Loucy (cell line): ENCODE data around the gene BTNL3.

Source experiments
- H2AFZ ChIP-seq: fragments of 200-600 bp; sonication (generic); 2 replicates; pipeline ENCODE4 v1.6.0; 2016; ENCODE audit warnings: antibody characterized with exemption, mild to moderate bottlenecking, low read length, moderate library complexity
- H3F3A ChIP-seq: fragments of 200-600 bp; 2 replicates; pipeline ENCODE4 v1.6.0; 2016; ENCODE audit warnings: antibody characterized with exemption, low read depth, mild to moderate bottlenecking
- H3K27me3 ChIP-seq: fragments of 200-600 bp; sonication (generic); 2 replicates; pipeline ENCODE4 v1.6.1; 2014; ENCODE audit warnings: low read length, mild to moderate bottlenecking; ENCODE audit not compliant: insufficient read depth, poor library complexity, severe bottlenecking
- H3K36me3 ChIP-seq: fragments of 200-600 bp; sonication (generic); 2 replicates; pipeline ENCODE4 v1.6.1; 2016; ENCODE audit warnings: low read length; ENCODE audit not compliant: insufficient read depth
- H3K4me1 ChIP-seq: fragments of 200-600 bp; sonication (generic); 2 replicates; pipeline ENCODE4 v1.5.1; 2014; ENCODE audit warnings: low read length, mild to moderate bottlenecking; ENCODE audit not compliant: insufficient read depth, poor library complexity, severe bottlenecking
- H3K4me2 ChIP-seq: fragments of 200-600 bp; sonication (generic); 2 replicates; pipeline ENCODE4 v1.6.0; 2014; ENCODE audit warnings: antibody characterized with exemption, low read length, low read depth, mild to moderate bottlenecking; ENCODE audit not compliant: poor library complexity, severe bottlenecking
- H3K4me3 ChIP-seq: fragments of 200-600 bp; sonication (generic); 2 replicates; pipeline ENCODE4 v1.5.1; 2014; ENCODE audit warnings: low read length, mild to moderate bottlenecking, mixed read lengths; ENCODE audit not compliant: poor library complexity, severe bottlenecking
- H3K79me2 ChIP-seq: fragments of 200-600 bp; sonication (generic); 2 replicates; pipeline ENCODE4 v1.6.1; 2014; ENCODE audit warnings: low read length; ENCODE audit not compliant: insufficient read depth
- H3K9ac ChIP-seq: fragments of 200-600 bp; sonication (generic); 2 replicates; pipeline ENCODE4 v1.6.0; 2014; ENCODE audit warnings: mild to moderate bottlenecking, low read depth, low read length, moderate library complexity; ENCODE audit not compliant: poor library complexity, severe bottlenecking
- H3K9me2 ChIP-seq: fragments of 200-600 bp; sonication (generic); replicated peaks from 2 replicates; pipeline ENCODE4 v1.6.1; 2016; ENCODE audit warnings: low read depth, low read length, mixed read lengths
- H3K9me3 ChIP-seq: fragments of 200-600 bp; sonication (generic); 2 replicates; pipeline ENCODE4 v1.6.1; 2014; ENCODE audit warnings: mild to moderate bottlenecking, antibody characterized with exemption, low read length, low read depth; ENCODE audit not compliant: insufficient read depth
- H4K20me1 ChIP-seq: fragments of 200-600 bp; sonication (generic); 2 replicates; pipeline ENCODE4 v1.6.0; 2014; ENCODE audit warnings: antibody characterized with exemption, low read length, mild to moderate bottlenecking; ENCODE audit not compliant: insufficient read depth, poor library complexity, severe bottlenecking
- CTCF ChIP-seq: fragments of 200-600 bp; sonication (generic); conservative IDR thresholded peaks from 2 replicates; pipeline ENCODE4 v1.5.1; 2014; ENCODE audit warnings: mild to moderate bottlenecking, antibody characterized with exemption, low read length
- EZH2phosphoT487 ChIP-seq: fragments of 200-600 bp; IDR thresholded peaks from 2 replicates; pipeline ENCODE4 v1.6.1; 2018; ENCODE audit warnings: antibody characterized with exemption, mild to moderate bottlenecking, moderate library complexity, borderline replicate concordance

BTNL3 gene

GRCh38 chr5:181020688-181021087, 32.0 kb downstream of the BTNL3 start:
- TF ChIP-seq EZH2phosphoT487 (no peak), CTCF (no peak)
- Histone ChIP-seq H3K36me3 (no peaks in the 10 kb centered on the region), H3K9me3 (no peaks in the 10 kb centered on the region)

GRCh38 chr5:181024245-181025064, 35.8 kb downstream of the BTNL3 start:
- no peak for TF ChIP-seq CTCF
- TF ChIP-seq EZH2phosphoT487, result no peak
- Histone ChIP-seq H3K27me3 (no peaks in the 10 kb centered on the region), H2AFZ (no peak overlapping the region), H3F3A (no peaks in the 10 kb centered on the region), H3K9me3 (no peaks in the 10 kb centered on the region), H3K4me2 (no peak overlapping the region), H3K36me3 (no peaks in the 10 kb centered on the region), H3K9ac (no peak overlapping the region), H3K9me2 (no peaks in the 10 kb centered on the region), H3K79me2 (no peaks in the 10 kb centered on the region), H3K4me3 (no peak overlapping the region), H4K20me1 (no peaks in the 10 kb centered on the region), H3K4me1 (no peaks in the 10 kb centered on the region)

More at GRCh38 chr5:181020688-181021087, 32.0 kb downstream of the BTNL3 start:
- H3K27me3 ChIP-seq, result no peaks in the 10 kb centered on the region
- H3K4me2 ChIP-seq, result no peak overlapping the region
- H3F3A ChIP-seq, result no peaks in the 10 kb centered on the region
- H3K9me2 ChIP-seq, result no peaks in the 10 kb centered on the region
- no peaks in the 10 kb centered on the region for H4K20me1 ChIP-seq
- no peak overlapping the region for H3K4me3 ChIP-seq
- no peak overlapping the region for H3K9ac ChIP-seq
- H3K4me1 ChIP-seq, result no peaks in the 10 kb centered on the region
- H2AFZ ChIP-seq, result no peak overlapping the region
- no peaks in the 10 kb centered on the region for H3K79me2 ChIP-seq

GRCh38 chr5:181027452-181028031, 38.9 kb downstream of the BTNL3 start:
- no peaks in the 10 kb centered on the region for H3F3A ChIP-seq
- no peaks in the 10 kb centered on the region for H3K79me2 ChIP-seq
- no peaks in the 10 kb centered on the region for H3K9me3 ChIP-seq
- H3K4me2 ChIP-seq, result no peak overlapping the region
- no peaks in the 10 kb centered on the region for H3K4me1 ChIP-seq
- TF ChIP-seq EZH2phosphoT487 (no peak), CTCF (no peak)
- H3K9me2 ChIP-seq, result no peaks in the 10 kb centered on the region
- H3K36me3 ChIP-seq, result no peaks in the 10 kb centered on the region
- H4K20me1 ChIP-seq, result no peaks in the 10 kb centered on the region
- H3K27me3 ChIP-seq, result no peaks in the 10 kb centered on the region
- H3K9ac ChIP-seq, result no peak overlapping the region
- H2AFZ ChIP-seq, result no peak overlapping the region
- no peak overlapping the region for H3K4me3 ChIP-seq
